Right ventricle myocardium inferior (tissue), 1 donor: Measurements from ENCODE around the gene NEK7. TPM values are rescaled to one million over a fixed set of nuclear protein-coding genes. Genes with fewer than 3 reads are reported as not detected.
"Not testable (repeated sequence)": the region's sequence is repeated elsewhere in the genome, so short reads cannot be mapped to it uniquely, and the experiment has no call there.

Experiments used
- ATAC-seq: fragments of 200-7000 bp; cut with Tn5 transposase; one replicate; pipeline ENCODE4 v1.9.1; 2020; ENCODE audit warnings: mild to moderate bottlenecking, moderate library complexity
- DNase-seq: peaks from one replicate; pipeline ENCODE4 v3.0.0; 2021; ENCODE audit errors: missing footprints
- intact Hi-C: fragments of 100-400 bp; cut with DNase I; formaldehyde crosslinking; loops from one replicate; pipeline ENCODE4 v1.11.0; 2022
- total RNA-seq: library from RNA; stranded (reverse); fragmentation: NEBNext Ultra II Directional; extraction: Animal tissue kit (Norgen Biotek cat#: 25700); gene quantifications from one replicate; pipeline ENCODE4 v1.2.1, GENCODE V29; 2021
- donor health status: DM: no; HTN: yes; CAD: no; lungs with severe emphysema.

The NEK7 gene
- total RNA-seq, 1 donor from 2014 or later: 188 TPM

- ATAC-seq (no peak), DNase-seq (no peak)
- intact Hi-C loops: no loop called here
These were observed 138.4 kb downstream of the NEK7 start for GRCh38 chr1:198295225-198295624.

GRCh38 chr1:198295971-198296370 lies 139.2 kb downstream of the NEK7 start:
- intact Hi-C loops: no loop called here
- DNase-seq: no peak
- ATAC-seq: peak; percentile 56

GRCh38 chr1:198297281-198297680 lies 140.5 kb downstream of the NEK7 start:
- DNase-seq (no peak), ATAC-seq (no peak)
- intact Hi-C loops: no loop called here

GRCh38 chr1:198298640-198299039 lies 141.8 kb downstream of the NEK7 start:
- intact Hi-C loops: no loop called here
- ATAC-seq (no peak), DNase-seq (no peak)

- intact Hi-C loops: no loop called here
- ATAC-seq (no peak), DNase-seq (no peak)
These were observed 143.7 kb downstream of the NEK7 start for GRCh38 chr1:198300451-198300850.

- ATAC-seq: no peak
- DNase-seq: no peak
- intact Hi-C loops: no loop called here
These were observed 147.6 kb downstream of the NEK7 start for GRCh38 chr1:198304431-198304830.

- intact Hi-C loops, ATAC-seq, DNase-seq: not testable (repeated sequence)
These were observed 158.0 kb downstream of the NEK7 start for GRCh38 chr1:198314817-198315216.

GRCh38 chr1:198315331-198315730 lies 158.5 kb downstream of the NEK7 start:
- intact Hi-C loops, ATAC-seq, DNase-seq: not testable (repeated sequence)

GRCh38 chr1:198316546-198317100 lies 159.8 kb downstream of the NEK7 start:
- ATAC-seq: no peak
- intact Hi-C loops: no loop called here
- no peak for DNase-seq

GRCh38 chr1:198318085-198318484 lies 161.3 kb downstream of the NEK7 start:
- no peak for DNase-seq
- intact Hi-C loops: no loop called here
- ATAC-seq: no peak

- intact Hi-C loops: no loop called here
- ATAC-seq: no peak
- no peak for DNase-seq
These were observed 164.0 kb downstream of the NEK7 start for GRCh38 chr1:198320759-198321158.

GRCh38 chr1:198326232-198326631 lies 169.4 kb downstream of the NEK7 start:
- intact Hi-C loops: no loop called here
- ATAC-seq: no peak
- DNase-seq: no peak

GRCh38 chr1:198326915-198327314 lies 170.1 kb downstream of the NEK7 start:
- DNase-seq (no peak), ATAC-seq (no peak)
- intact Hi-C loops: no loop called here

GRCh38 chr1:198328458-198329032 lies 171.7 kb downstream of the NEK7 start:
- ATAC-seq: no peak

GRCh38 chr1:198330982-198331615 lies 174.3 kb downstream of the NEK7 start:
- DNase-seq (no peak), ATAC-seq (no peak)
- intact Hi-C loops: no loop called here

More at GRCh38 chr1:198328458-198329032, 171.7 kb downstream of the NEK7 start:
- intact Hi-C loops: no loop called here
- DNase-seq: no peak

GRCh38 chr1:198333744-198334143 lies 176.9 kb downstream of the NEK7 start:
- no peak for DNase-seq
- ATAC-seq: no peak
- intact Hi-C loops: no loop called here

- no peak for DNase-seq
- no peak for ATAC-seq
- intact Hi-C loops: no loop called here
These were observed 178.9 kb downstream of the NEK7 start for GRCh38 chr1:198335663-198336062.

- intact Hi-C loops: no loop called here
- ATAC-seq: no peak
- DNase-seq: no peak
These were observed 181.1 kb downstream of the NEK7 start for GRCh38 chr1:198337886-198338285.

- intact Hi-C loops: loop anchor here (10.0 kb wide), 1 partner anchor 55 kb away; no protein-coding TSS in a partner anchor
- ATAC-seq: no peak
- no peak for DNase-seq
These were observed 183.3 kb downstream of the NEK7 start for GRCh38 chr1:198340139-198340538.

GRCh38 chr1:198346178-198346577 lies 189.4 kb downstream of the NEK7 start:
- ATAC-seq (no peak), DNase-seq (no peak)
- intact Hi-C loops: loop anchor here (10.0 kb wide), 1 partner anchor 61 kb away; no protein-coding TSS in a partner anchor
